Body of pancreas (tissue), 4 donors: ENCODE data around the gene VAPB.

Source experiments
- POLR2A ChIP-seq, 3 donors: fragments of 450-650 bp; IDR thresholded peaks; one replicate each; pipeline ENCODE4 v1.6.1; 2016; ENCODE audit warnings: antibody characterized with exemption in 3 of 3, mild to moderate bottlenecking in 2 of 3
- TF ChIP-seq, protein P1 (sequence below), 7 experiments: fragments of 450-650 bp in 4 of 7; fragments of 200-600 bp in 3 of 7; sonication (generic) in 3 of 7; IDR thresholded peaks; one replicate each; pipeline ENCODE4 v1.5.1; 2016 to 2019; ENCODE audit warnings: antibody characterized with exemption in 7 of 7

DNA sequence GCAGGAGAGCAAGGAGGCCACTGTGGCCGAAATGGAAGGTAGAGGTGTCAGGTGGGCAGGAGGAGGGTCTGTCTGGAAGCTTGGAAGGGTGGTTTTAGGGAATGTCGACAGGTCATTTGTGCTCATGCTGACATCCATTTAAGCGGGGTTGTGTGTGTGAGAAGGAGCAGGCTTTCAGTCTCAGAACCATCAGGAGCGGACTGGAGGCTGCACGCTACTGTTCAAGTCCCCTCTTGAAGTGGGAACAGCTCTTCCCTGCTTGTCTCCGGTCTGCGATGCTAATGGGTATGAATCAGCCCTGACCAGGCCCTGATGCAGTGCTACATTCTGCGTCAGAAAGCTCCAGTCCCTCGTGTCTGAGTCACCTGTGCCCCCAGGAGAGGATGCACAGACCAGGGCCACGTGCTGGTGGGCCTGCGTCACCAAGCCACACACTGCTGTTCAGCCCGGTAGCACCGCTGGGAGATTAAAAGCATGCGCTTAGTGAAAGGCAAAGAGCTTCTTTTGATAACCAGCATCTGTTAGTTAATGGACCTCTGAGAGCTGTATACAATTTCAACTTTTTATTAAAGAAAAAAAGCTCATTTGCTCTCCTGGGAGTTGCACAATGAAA is 68.2 kb downstream of the VAPB start:
- TF ChIP-seq, protein P1, sequence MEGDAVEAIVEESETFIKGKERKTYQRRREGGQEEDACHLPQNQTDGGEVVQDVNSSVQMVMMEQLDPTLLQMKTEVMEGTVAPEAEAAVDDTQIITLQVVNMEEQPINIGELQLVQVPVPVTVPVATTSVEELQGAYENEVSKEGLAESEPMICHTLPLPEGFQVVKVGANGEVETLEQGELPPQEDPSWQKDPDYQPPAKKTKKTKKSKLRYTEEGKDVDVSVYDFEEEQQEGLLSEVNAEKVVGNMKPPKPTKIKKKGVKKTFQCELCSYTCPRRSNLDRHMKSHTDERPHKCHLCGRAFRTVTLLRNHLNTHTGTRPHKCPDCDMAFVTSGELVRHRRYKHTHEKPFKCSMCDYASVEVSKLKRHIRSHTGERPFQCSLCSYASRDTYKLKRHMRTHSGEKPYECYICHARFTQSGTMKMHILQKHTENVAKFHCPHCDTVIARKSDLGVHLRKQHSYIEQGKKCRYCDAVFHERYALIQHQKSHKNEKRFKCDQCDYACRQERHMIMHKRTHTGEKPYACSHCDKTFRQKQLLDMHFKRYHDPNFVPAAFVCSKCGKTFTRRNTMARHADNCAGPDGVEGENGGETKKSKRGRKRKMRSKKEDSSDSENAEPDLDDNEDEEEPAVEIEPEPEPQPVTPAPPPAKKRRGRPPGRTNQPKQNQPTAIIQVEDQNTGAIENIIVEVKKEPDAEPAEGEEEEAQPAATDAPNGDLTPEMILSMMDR (IDR thresholded peaks at IDR 0.05) = no peak
- TF ChIP-seq POLR2A (IDR thresholded peaks at IDR 0.05) = no peak
